Parathyroid adenoma (tissue), 2 donors: Measurements from ENCODE around the gene P2RX6.

Source experiments
- H2AFZ ChIP-seq: fragments of 300-600 bp; sonication (generic); one replicate; pipeline ENCODE4 v1.7.0; 2017; ENCODE audit warnings: antibody characterized with exemption, mild to moderate bottlenecking
- H3K27ac ChIP-seq: fragments of 300-600 bp; sonication (generic); one replicate; pipeline ENCODE4 v1.7.0; 2017
- H3K27me3 ChIP-seq: fragments of 300-600 bp; sonication (generic); one replicate; pipeline ENCODE4 v1.7.0; 2017; ENCODE audit warnings: low read length; ENCODE audit not compliant: control insufficient read depth, insufficient read depth
- H3K36me3 ChIP-seq: fragments of 300-600 bp; sonication (generic); one replicate; pipeline ENCODE4 v1.7.0; 2017; ENCODE audit warnings: low read length; ENCODE audit not compliant: control insufficient read depth, insufficient read depth
- H3K4me1 ChIP-seq: fragments of 300-600 bp; sonication (generic); one replicate; pipeline ENCODE4 v1.7.0; 2017; ENCODE audit warnings: control low read depth
- H3K4me2 ChIP-seq: fragments of 300-600 bp; sonication (generic); one replicate; pipeline ENCODE4 v1.7.0; 2017; ENCODE audit warnings: low read length
- H3K4me3 ChIP-seq: fragments of 300-600 bp; sonication (generic); one replicate; pipeline ENCODE4 v1.7.0; 2017; ENCODE audit warnings: low read depth, low read length
- H3K79me2 ChIP-seq: fragments of 300-600 bp; sonication (generic); one replicate; pipeline ENCODE4 v1.7.0; 2017; ENCODE audit warnings: control low read depth
- H3K9ac ChIP-seq: fragments of 300-600 bp; sonication (generic); one replicate; pipeline ENCODE4 v1.7.0; 2017; ENCODE audit warnings: mild to moderate bottlenecking
- H3K9me3 ChIP-seq: fragments of 300-600 bp; sonication (generic); one replicate; pipeline ENCODE4 v1.7.0; 2017; ENCODE audit warnings: low read length; ENCODE audit not compliant: control insufficient read depth
- CTCF ChIP-seq: fragments of 300-600 bp; sonication (generic); IDR thresholded peaks from one replicate; pipeline ENCODE4 v1.7.0; 2017; ENCODE audit warnings: antibody characterized with exemption, mild to moderate bottlenecking
- donor health status: primary hyperparathyroidism.

P2RX6 gene

DNA sequence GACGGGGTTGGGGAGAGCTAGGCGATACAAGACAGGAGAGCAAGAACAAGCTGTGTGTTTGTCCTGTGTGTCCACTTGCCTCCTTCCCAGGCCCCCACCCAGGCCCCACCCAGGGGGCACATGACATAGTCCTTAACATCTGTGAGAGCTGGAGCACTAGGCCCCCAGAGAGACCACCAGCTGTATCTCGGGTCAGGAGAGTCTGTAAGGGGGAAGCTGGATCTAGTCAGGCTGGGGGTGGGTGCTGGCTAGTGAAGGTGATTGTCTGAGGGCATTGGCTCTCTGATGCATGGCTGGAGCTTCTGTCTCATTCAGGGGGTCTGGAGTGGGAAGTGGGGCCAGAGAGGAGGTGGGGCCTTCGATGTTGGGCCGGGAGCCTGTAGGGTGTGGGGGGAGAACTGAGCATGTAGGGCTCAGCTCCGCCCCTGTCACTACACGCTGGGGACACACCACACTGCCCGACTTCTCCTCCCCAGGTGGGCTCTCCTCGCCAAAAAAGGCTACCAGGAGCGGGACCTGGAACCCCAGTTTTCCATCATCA lies 571 bp downstream of the P2RX6 start:
- H3K4me2 ChIP-seq = no peak overlapping the region
- TF ChIP-seq CTCF = no peak
- no peak overlapping the region for H3K27ac ChIP-seq
- H3K36me3 ChIP-seq = no peaks in the 10 kb centered on the region
- no peak overlapping the region for H3K9ac ChIP-seq
- no peak overlapping the region for H2AFZ ChIP-seq
- H3K27me3 ChIP-seq = no peaks in the 10 kb centered on the region
- no peaks in the 10 kb centered on the region for H3K9me3 ChIP-seq
- H3K79me2 ChIP-seq = no peaks in the 10 kb centered on the region
- H3K4me1 ChIP-seq = no peaks in the 10 kb centered on the region
- H3K4me3 ChIP-seq = no peak overlapping the region

- Histone ChIP-seq H2AFZ (no peak overlapping the region), H3K9ac (no peak overlapping the region), H3K36me3 (no peaks in the 10 kb centered on the region), H3K4me1 (no peaks in the 10 kb centered on the region), H3K27ac (no peak overlapping the region), H3K9me3 (no peaks in the 10 kb centered on the region), H3K79me2 (no peaks in the 10 kb centered on the region), H3K4me3 (no peak overlapping the region), H3K4me2 (no peak overlapping the region), H3K27me3 (no peaks in the 10 kb centered on the region)
- TF ChIP-seq CTCF = no peak
These were observed 1.9 kb downstream of the P2RX6 start for GRCh38 chr22:21016644-21017420.

GRCh38 chr22:21018314-21018713 lies 3.3 kb downstream of the P2RX6 start:
- Histone ChIP-seq H2AFZ (no peak overlapping the region), H3K79me2 (no peaks in the 10 kb centered on the region), H3K27me3 (no peaks in the 10 kb centered on the region), H3K9ac (no peak overlapping the region), H3K4me2 (no peak overlapping the region), H3K4me1 (no peaks in the 10 kb centered on the region), H3K36me3 (no peaks in the 10 kb centered on the region), H3K9me3 (no peaks in the 10 kb centered on the region), H3K27ac (no peak overlapping the region), H3K4me3 (no peak overlapping the region)
- TF ChIP-seq CTCF = no peak

- no peaks in the 10 kb centered on the region for H3K4me1 ChIP-seq
- H3K79me2 ChIP-seq = no peaks in the 10 kb centered on the region
- no peak for TF ChIP-seq CTCF
- H3K9ac ChIP-seq = no peak overlapping the region
- H3K36me3 ChIP-seq = no peaks in the 10 kb centered on the region
- no peaks in the 10 kb centered on the region for H3K27me3 ChIP-seq
- no peak overlapping the region for H3K27ac ChIP-seq
- H3K4me3 ChIP-seq = no peak overlapping the region
- no peak overlapping the region for H3K4me2 ChIP-seq
- no peaks in the 10 kb centered on the region for H3K9me3 ChIP-seq
- no peak overlapping the region for H2AFZ ChIP-seq
These were observed 6.0 kb downstream of the P2RX6 start for GRCh38 chr22:21020802-21021429.
